HepG2 (cell line): ENCODE data around the gene TMEM14A. TPM values are rescaled to one million over a fixed set of nuclear protein-coding genes. Genes with fewer than 3 reads are reported as not detected.

Source experiments
- ATAC-seq: fragments of 200-7000 bp; cut with Tn5 transposase; 3 replicates; pipeline ENCODE4 v1.9.1; 2020; ENCODE audit warnings: mild to moderate bottlenecking, moderate library complexity
- BruUV-seq: library from RNA; stranded (reverse); fragments of 400-500 nt; replicated peaks from 2 replicates; lab custom pipeline; 2021; lab: Mats Ljungman, UMichigan
- CTCF ChIA-PET: fragments of 300-600 bp; formaldehyde crosslinking; extraction: SDS; loops from one replicate; lab custom pipeline; 2021; ENCODE audit warnings: low total read pairs, inconsistent platforms, low intra/inter-chr PET ratio; lab: Yijun Ruan, JAX
- POLR2A ChIA-PET: fragments of 350-600 bp; sonication (Branson Sonifier 250); formaldehyde crosslinking; loops from one replicate; lab custom pipeline; 2020; ENCODE audit warnings: antibody characterized with exemption, inconsistent platforms; lab: Yijun Ruan, JAX
- DNase-seq: peaks from one replicate; pipeline ENCODE4 v3.0.0-alpha.2; 2015; ENCODE audit warnings: low spot score
- FAIRE-seq: peaks from 3 replicates; lab custom pipeline; 2011; peaks lifted over from hg19 to GRCh38; lab: Jason Lieb, UNC
- H2AFZ ChIP-seq: one replicate; pipeline ENCODE4 v1.6.1; 2011; ENCODE audit warnings: low read length, inconsistent platforms
- H3K27ac ChIP-seq: fragments of 300-600 bp; 3 replicates; pipeline ENCODE4 v1.8.0; 2011; ENCODE audit warnings: mixed run types, mild to moderate bottlenecking, mixed read lengths, low read length, inconsistent platforms; ENCODE audit not compliant: insufficient read depth; ENCODE audit errors: extremely low read length
- H3K27me3 ChIP-seq, 2 experiments: fragments of 200-600 bp in 1 of 2; 2 replicates in 1 of 2; 3 replicates in 1 of 2; pipeline versions ENCODE4 v1.6.0 to v1.8.0; 2011; ENCODE audit warnings: low read length in 2 of 2, mild to moderate bottlenecking in 2 of 2, moderate library complexity in 2 of 2, inconsistent platforms in 1 of 2; ENCODE audit not compliant: insufficient read depth in 2 of 2, control insufficient read depth in 1 of 2
- H3K36me3 ChIP-seq, 2 experiments: fragments of 200-600 bp in 1 of 2; replicated peaks in 1 of 2; 2 replicates in 1 of 2; 3 replicates in 1 of 2; pipeline versions ENCODE4 v1.5.1 to v1.8.0; 2011; ENCODE audit warnings: low read length in 2 of 2, inconsistent platforms in 1 of 2; ENCODE audit not compliant: insufficient read depth in 2 of 2, control insufficient read depth in 1 of 2
- H3K4me1 ChIP-seq: 2 replicates; pipeline ENCODE4 v1.5.1; 2012; ENCODE audit warnings: low read length, inconsistent platforms; ENCODE audit not compliant: insufficient read depth
- H3K4me2 ChIP-seq: 2 replicates; pipeline ENCODE4 v1.6.0; 2011; ENCODE audit warnings: low read depth, low read length, inconsistent platforms
- H3K4me3 ChIP-seq, 3 experiments: fragments of 200-600 bp in 1 of 3; sonication (generic), shearing (Covaris generic) in 1 of 3; replicated peaks in 1 of 3; 2 replicates each; pipeline ENCODE4 v1.5.1; 2011 to 2016; ENCODE audit warnings: low read length in 3 of 3, inconsistent platforms in 2 of 3, low read depth in 2 of 3, mild to moderate bottlenecking in 2 of 3, control low read depth in 1 of 3, mixed read lengths in 1 of 3; ENCODE audit not compliant: insufficient read depth in 1 of 3
- H3K79me2 ChIP-seq: one replicate; pipeline ENCODE4 v1.6.1; 2011; ENCODE audit warnings: low read length, inconsistent platforms; ENCODE audit not compliant: insufficient read depth
- H3K9ac ChIP-seq: 2 replicates; pipeline ENCODE4 v1.6.0; 2011; ENCODE audit warnings: mild to moderate bottlenecking, low read depth, low read length, inconsistent platforms; ENCODE audit not compliant: insufficient read depth
- H3K9me3 ChIP-seq: 2 replicates; pipeline ENCODE4 v1.5.1; 2012; ENCODE audit warnings: mild to moderate bottlenecking, low read length
- H4K20me1 ChIP-seq: 2 replicates; pipeline ENCODE4 v1.6.0; 2011; ENCODE audit warnings: inconsistent platforms, mild to moderate bottlenecking, low read length, moderate library complexity; ENCODE audit not compliant: insufficient read depth
- KMT2A ChIP-seq: sonication (generic); formaldehyde crosslinking; IDR thresholded peaks from 2 replicates; pipeline ENCODE4 v1.4.0; 2020; ENCODE audit warnings: missing genetic modification reagents
- MTA1 ChIP-seq: sonication (generic); formaldehyde crosslinking; IDR thresholded peaks from 2 replicates; pipeline ENCODE4 v1.4.0; 2020; ENCODE audit warnings: missing genetic modification reagents, mild to moderate bottlenecking, borderline replicate concordance
- MTF1 ChIP-seq: sonication (generic); formaldehyde crosslinking; IDR thresholded peaks from 2 replicates; pipeline ENCODE4 v1.5.0; 2020; ENCODE audit warnings: missing genetic modification reagents
- NFYC ChIP-seq: IDR thresholded peaks from 2 replicates; pipeline ENCODE4 v1.6.1; 2016; ENCODE audit warnings: missing genetic modification reagents, missing compliant biosample characterization
- RNF219 ChIP-seq: sonication (generic); formaldehyde crosslinking; IDR thresholded peaks from 2 replicates; pipeline ENCODE4 v1.5.0; 2020; ENCODE audit warnings: mild to moderate bottlenecking, missing genetic modification reagents
- SRSF1 ChIP-seq: fragments of 200-400 bp; formaldehyde crosslinking; optimal IDR thresholded peaks from 2 replicates; pipeline ENCODE3; 2017; ENCODE audit warnings: mild to moderate bottlenecking, low read depth, low read length, moderate library complexity
- TFDP1 ChIP-seq: IDR thresholded peaks from 2 replicates; pipeline ENCODE4 v1.6.1; 2016; ENCODE audit warnings: missing compliant biosample characterization, missing genetic modification reagents, borderline replicate concordance
- THAP11 ChIP-seq: IDR thresholded peaks from 2 replicates; pipeline ENCODE4 v1.6.1; 2016; ENCODE audit warnings: missing biosample characterization, missing genetic modification reagents
- TRIM24 ChIP-seq: sonication (generic); formaldehyde crosslinking; IDR thresholded peaks from 2 replicates; pipeline ENCODE4 v1.8.0; 2022; ENCODE audit warnings: mild to moderate bottlenecking, missing genetic modification reagents
- U2AF2 ChIP-seq: fragments of 200-400 bp; formaldehyde crosslinking; IDR thresholded peaks from 2 replicates; pipeline ENCODE4 v1.6.1; 2017; ENCODE audit warnings: low read depth, mild to moderate bottlenecking, low read length
- ZBTB38 ChIP-seq: sonication (generic); formaldehyde crosslinking; IDR thresholded peaks from 2 replicates; pipeline ENCODE4 v1.5.1; 2020; ENCODE audit warnings: mild to moderate bottlenecking, missing genetic modification reagents
- ZNF20 ChIP-seq: sonication (generic); formaldehyde crosslinking; IDR thresholded peaks from 2 replicates; pipeline ENCODE4 v1.4.0; 2020; ENCODE audit warnings: mild to moderate bottlenecking, moderate library complexity, missing genetic modification reagents
- ZNF407 ChIP-seq: sonication (generic); formaldehyde crosslinking; IDR thresholded peaks from one replicate; pipeline ENCODE4 v1.5.1; 2020; ENCODE audit warnings: mild to moderate bottlenecking, missing genetic modification reagents; ENCODE audit errors: not compliant biosample characterization
- ZNF550 ChIP-seq: sonication (generic); formaldehyde crosslinking; IDR thresholded peaks from 2 replicates; pipeline ENCODE4 v1.4.0; 2020; ENCODE audit warnings: mild to moderate bottlenecking, missing genetic modification reagents, borderline replicate concordance
- ZNF567 ChIP-seq: sonication (generic); formaldehyde crosslinking; IDR thresholded peaks from 2 replicates; pipeline ENCODE4 v1.8.1; 2023; ENCODE audit warnings: mild to moderate bottlenecking, missing genetic modification reagents, borderline replicate concordance
- ZNF7 ChIP-seq: IDR thresholded peaks from 2 replicates; pipeline ENCODE4 v1.6.1; 2016; ENCODE audit warnings: missing biosample characterization, missing genetic modification reagents
- in situ Hi-C: cut with HindIII; loops from 2 replicates; pipeline ENCODE4 v1.10.0; 2017; ENCODE audit warnings: low pct_unique_long_range_greater_than_20kb; ENCODE audit not compliant: extremely low pct_ligation_motif_present
- intact Hi-C: fragments of 100-400 bp; cut with micrococcal nuclease; formaldehyde crosslinking; loops from one replicate; pipeline ENCODE4 v1.10.0; 2022; ENCODE audit not compliant: unreplicated experiment
- polyA plus RNA-seq, 8 experiments: library from polyadenylated mRNA; depleted of rRNA in 3 of 8; stranded (reverse) in 7 of 8; unstranded in 1 of 8; fragments of >200 nt; fragmentation: Illumina TruSeq in 4 of 8; extraction: Trizol in 4 of 8; gene quantifications; 2 replicates each; pipeline versions ENCODE4 v1.2.1 to v1.2.3, GENCODE V29; 2011 to 2016; ENCODE audit warnings: low read depth in 4 of 8, missing spikeins in 1 of 8, mixed read lengths in 1 of 8; ENCODE audit not compliant: insufficient read depth in 1 of 8
- total RNA-seq, 5 experiments: library from RNA; depleted of rRNA; stranded (reverse); fragments of >200 nt; fragmentation: Illumina TruSeq; extraction: Trizol; gene quantifications; 2 replicates each; pipeline ENCODE4 v1.2.3, GENCODE V29; 2016; ENCODE audit warnings: low read depth in 1 of 5

Gene TMEM14A
- total and polyA plus RNA-seq, 2 of the 13 experiments (the other 11 are each of a cell fraction or from before 2014, with no cell fraction given), result 24.6 to 73.7 TPM

- H2AFZ ChIP-seq, result no peak overlapping the region
- intact Hi-C loops, result no loop called here
- no peak overlapping the region for H3K4me3 ChIP-seq
- BruUV-seq, result no TSS peak
- no peaks in the 10 kb centered on the region for H3K9me3 ChIP-seq
- no peak overlapping the region for H3K4me2 ChIP-seq
- ATAC-seq, result no peak
- no peak for DNase-seq
- POLR2A ChIA-PET, result no interaction called here
- no peak overlapping the region for H3K9ac ChIP-seq
- no peaks in the 10 kb centered on the region for H4K20me1 ChIP-seq
- peaks cover 3% of the 10 kb centered on the region for H3K4me1 ChIP-seq
- FAIRE-seq, result no peak
- no peak overlapping the region for H3K27ac ChIP-seq
- in situ Hi-C loops, result no loop called here
- no peaks in the 10 kb centered on the region for H3K36me3 ChIP-seq
- no peaks in the 10 kb centered on the region for H3K79me2 ChIP-seq
- CTCF ChIA-PET, result no interaction called here
- no peaks in the 10 kb centered on the region for H3K27me3 ChIP-seq
- no peak for TF ChIP-seq ZNF20 (CRISPR knock-in tag)
- TF ChIP-seq ZNF407 (CRISPR knock-in tag), result no peak
- TF ChIP-seq MTA1 (CRISPR knock-in tag), result no peak
- TF ChIP-seq ZBTB38 (CRISPR knock-in tag), result no peak
- no peak for TF ChIP-seq ZNF567 (CRISPR knock-in tag)
- TF ChIP-seq NFYC (CRISPR knock-in tag), result no peak
- TF ChIP-seq ZNF550 (CRISPR knock-in tag), result no peak
- no peak for TF ChIP-seq KMT2A (CRISPR knock-in tag)
- TF ChIP-seq TFDP1, result no peak
- no peak for TF ChIP-seq RNF219
- TF ChIP-seq THAP11 (CRISPR knock-in tag), result no peak
- TF ChIP-seq ZNF7 (CRISPR knock-in tag), result no peak
- no peak for TF ChIP-seq SRSF1
- TF ChIP-seq U2AF2, result no peak
- TF ChIP-seq MTF1 (CRISPR knock-in tag), result no peak
- TF ChIP-seq TRIM24 (CRISPR knock-in tag), result no peak
Observed at GRCh38 chr6:52718550-52718949, 47.6 kb downstream of the TMEM14A start.
